HG03558 (cell line): ENCODE data around the gene TSNAX.
"Not testable (repeated sequence)": the region's sequence is repeated elsewhere in the genome, so short reads cannot be mapped to it uniquely, and the experiment has no call there.

Experiments
- ATAC-seq: cut with Tn5 transposase; IDR thresholded peaks from one replicate; pipeline ENCODE4 v1.9.1; 2021; ENCODE audit warnings: moderate number of reproducible peaks; ENCODE audit not compliant: unreplicated experiment; ENCODE audit errors: extremely low read depth

The TSNAX gene

GRCh38 chr1:231557898-231558707, 29.6 kb downstream of the TSNAX start:
- ATAC-seq: no peak

- ATAC-seq: no peak
Observed at GRCh38 chr1:231558708-231559185, 30.3 kb downstream of the TSNAX start.

- no peak for ATAC-seq
Observed at GRCh38 chr1:231561647-231562383, 33.3 kb downstream of the TSNAX start.

GRCh38 chr1:231563247-231563646, 34.8 kb downstream of the TSNAX start:
- ATAC-seq: no peak

GRCh38 chr1:231564373-231564772, 35.9 kb downstream of the TSNAX start:
- ATAC-seq: no peak

- ATAC-seq: no peak
Observed at GRCh38 chr1:231566496-231566895, 38.0 kb downstream of the TSNAX start.

GRCh38 chr1:231570262-231570661, 41.8 kb downstream of the TSNAX start:
- ATAC-seq: not testable (repeated sequence)

- ATAC-seq: no peak
Observed at GRCh38 chr1:231571904-231572303, 43.4 kb downstream of the TSNAX start.

- ATAC-seq: no peak
Observed at GRCh38 chr1:231575472-231575871, 47.0 kb downstream of the TSNAX start.

GRCh38 chr1:231576804-231577718, 48.6 kb downstream of the TSNAX start:
- no peak for ATAC-seq

- ATAC-seq: no peak
Observed at GRCh38 chr1:231580874-231581273, 52.4 kb downstream of the TSNAX start.

GRCh38 chr1:231581859-231582258, 53.4 kb downstream of the TSNAX start:
- ATAC-seq: no peak

- ATAC-seq: no peak
Observed at GRCh38 chr1:231583376-231583775, 54.9 kb downstream of the TSNAX start.

- ATAC-seq: no peak
Observed at GRCh38 chr1:231584117-231584516, 55.6 kb downstream of the TSNAX start.

- ATAC-seq: no peak
Observed at GRCh38 chr1:231584921-231585320, 56.5 kb downstream of the TSNAX start.

GRCh38 chr1:231590453-231591198, 62.2 kb downstream of the TSNAX start:
- no peak for ATAC-seq

GRCh38 chr1:231591466-231591865, 63.0 kb downstream of the TSNAX start:
- ATAC-seq: no peak

GRCh38 chr1:231592809-231593208, 64.3 kb downstream of the TSNAX start:
- no peak for ATAC-seq

GRCh38 chr1:231593264-231593663, 64.8 kb downstream of the TSNAX start:
- not testable (repeated sequence) for ATAC-seq

GRCh38 chr1:231594123-231594522, 65.7 kb downstream of the TSNAX start:
- no peak for ATAC-seq
